Mammary epithelial cell (primary cell): ENCODE measurements around the gene SORL1-AS1.

Experiments used
- CTCF ChIP-seq, 2 donors: IDR thresholded peaks in 1 of 2; conservative IDR thresholded peaks in 1 of 2; 2 replicates each; pipeline ENCODE4 v1.5.1; 2011 to 2012; ENCODE audit warnings: inconsistent platforms in 2 of 2, low read length in 2 of 2, mild to moderate bottlenecking in 2 of 2, control low read depth in 1 of 2, low read depth in 1 of 2; ENCODE audit not compliant: insufficient read depth in 1 of 2; ENCODE audit errors: extremely low read depth in 1 of 2
- EZH2 ChIP-seq: IDR thresholded peaks from 2 replicates; pipeline ENCODE4 v1.6.1; 2012; ENCODE audit warnings: low read length, inconsistent platforms, borderline replicate concordance

- no peak for TF ChIP-seq EZH2
- no peak for TF ChIP-seq CTCF (conservative IDR thresholded peaks at IDR 0.05 in 1 of 2, IDR thresholded peaks at IDR 0.05 in 1 of 2; ENCODE audit: extremely low read depth in 1 of 2, insufficient read depth in 1 of 2, low read depth in 1 of 2, low read length in 2 of 2)
These were observed 6.7 kb upstream of the SORL1-AS1 start for GRCh38 chr11:121459413-121460017.
